ENCODE results near the gene CTNNAL1. TPM values are rescaled to one million over a fixed set of nuclear protein-coding genes. Genes with fewer than 3 reads are reported as not detected.

Gene CTNNAL1
- total and polyA plus RNA-seq, 9 of the 15 experiments (the other 6 are each of a cell fraction or from before 2014, with no cell fraction given) = 23.2 to 78.0 (median 46.7) TPM

- TF ChIP-seq CREB3 (tag; conservative IDR thresholded peaks at IDR 0.05; ENCODE audit: low read depth) (no peak), FIP1L1 (IDR thresholded peaks at IDR 0.05; ENCODE audit: low read depth, low read length, poor library complexity, severe bottlenecking) (no peak), ESRRB (CRISPR knock-in tag; IDR thresholded peaks at IDR 0.05; ENCODE audit: borderline replicate concordance) (no peak), NFIC (IDR thresholded peaks at IDR 0.05) (0 out of 2 replicates have a peak, but pooled peaks have one; percentile 4), ZBTB33 (CRISPR knock-in tag; IDR thresholded peaks at IDR 0.05) (peak; percentile 94), THAP7 (CRISPR knock-in tag; IDR thresholded peaks at IDR 0.05) (no peak)
- ATAC-seq (no peak), FAIRE-seq (no peak), DNase-seq (ENCODE audit: extremely low read depth in 1 of 4, low spot score in 3 of 4) (no peak)
- peaks cover 83% of the 10 kb centered on the region for H3K36me3 ChIP-seq (ENCODE audit: control insufficient read depth, insufficient read depth, low read length)
- no peak overlapping the region for H3K27ac ChIP-seq (ENCODE audit: extremely low read depth, low read depth, low read length)
- 67% methylated on average over 6 of the region's 6 CpGs for WGBS (ENCODE audit: insufficient coverage, low coverage, missing lambda C conversion rate)
- ChIA-PET CTCF (ENCODE audit: low intra/inter-chr PET ratio) (no interaction called here), POLR2A (interaction anchor here (1.0 kb wide), 1 partner anchor 52 kb away, joined by 3 read pairs; no protein-coding TSS in a partner anchor)
- H3K4me1 ChIP-seq (replicated peaks in 1 of 2; ENCODE audit: control insufficient read depth in 2 of 2, insufficient read depth in 2 of 2, low read length in 2 of 2) = peaks cover 0 to 3% of the 10 kb centered on the region in 2 experiments; a peak in 2 of 5 replicates
- no peaks in the 10 kb centered on the region for H4K20me1 ChIP-seq (replicated peaks; ENCODE audit: control insufficient read depth, insufficient read depth, low read length)
- H3K27me3 ChIP-seq (ENCODE audit: control insufficient read depth in 2 of 2, insufficient read depth in 2 of 2, low read length in 2 of 2) = no peaks in the 10 kb centered on the region
- no peak overlapping the region for H2AFZ ChIP-seq (ENCODE audit: low read depth, low read length)
- intact Hi-C loops (cut with micrococcal nuclease) (no loop called here), in situ Hi-C loops (cut with MboI) (no loop called here)
- no peaks in the 10 kb centered on the region for H3K79me2 ChIP-seq (ENCODE audit: control insufficient read depth, insufficient read depth, low read length)
- H3K9me3 ChIP-seq (replicated peaks; ENCODE audit: control insufficient read depth, insufficient read depth, low read depth, low read length) = no peaks in the 10 kb centered on the region
- no peak overlapping the region for H3K4me2 ChIP-seq (ENCODE audit: insufficient read depth, low read length)
- no TSS peak for BruUV-seq (replicated peaks)
- no peak overlapping the region for H3K4me3 ChIP-seq
- H3K9me1 ChIP-seq (ENCODE audit: control insufficient read depth, insufficient read depth, low read length) = no peaks in the 10 kb centered on the region
- no peak overlapping the region for H3K9ac ChIP-seq (ENCODE audit: insufficient read depth in 1 of 2, low read depth in 2 of 2, low read length in 2 of 2)
Measured at GRCh38 chr9:109036744-109037680, 23.7 kb upstream of the CTNNAL1 start.
